DND-41 (cell line): ENCODE measurements around the gene TYSND1.

ENCODE experiments used
- ATAC-seq: fragments of 200-7000 bp; cut with Tn5 transposase; 3 replicates; pipeline ENCODE4 v1.9.1; 2021; ENCODE audit warnings: low read depth; ENCODE audit not compliant: insufficient read depth
- DNase-seq: peaks from one replicate; pipeline ENCODE4 v3.0.0-alpha.2; 2020
- H2AFZ ChIP-seq: 2 replicates; pipeline ENCODE4 v1.6.0; 2012; ENCODE audit warnings: low read depth, low read length
- H3K27ac ChIP-seq: 2 replicates; pipeline ENCODE4 v1.5.1; 2012; ENCODE audit warnings: low read length, inconsistent platforms
- H3K27me3 ChIP-seq: fragments of 200-600 bp; sonication (generic); 2 replicates; pipeline ENCODE4 v1.6.0; 2012; ENCODE audit warnings: low read length, mild to moderate bottlenecking, inconsistent platforms; ENCODE audit not compliant: insufficient read depth, poor library complexity
- H3K36me3 ChIP-seq: 2 replicates; pipeline ENCODE4 v1.5.1; 2012; ENCODE audit warnings: low read length, inconsistent platforms; ENCODE audit not compliant: insufficient read depth
- H3K4me1 ChIP-seq: 2 replicates; pipeline ENCODE4 v1.5.1; 2012; ENCODE audit warnings: mild to moderate bottlenecking, low read length; ENCODE audit not compliant: insufficient read depth
- H3K4me2 ChIP-seq: 2 replicates; pipeline ENCODE4 v1.6.0; 2012; ENCODE audit warnings: mild to moderate bottlenecking, moderate library complexity, low read length, inconsistent platforms; ENCODE audit not compliant: insufficient read depth
- H3K4me3 ChIP-seq, 2 experiments: fragments of 200-600 bp in 1 of 2; shearing (Covaris generic) in 1 of 2; 2 replicates each; pipeline ENCODE4 v1.5.1; 2012 to 2016; ENCODE audit warnings: inconsistent platforms in 2 of 2, low read length in 2 of 2, mild to moderate bottlenecking in 2 of 2, low read depth in 1 of 2, moderate library complexity in 1 of 2
- H3K79me2 ChIP-seq: 2 replicates; pipeline ENCODE4 v1.6.0; 2012; ENCODE audit warnings: low read length, inconsistent platforms; ENCODE audit not compliant: insufficient read depth
- H3K9ac ChIP-seq: 2 replicates; pipeline ENCODE4 v1.6.0; 2012; ENCODE audit warnings: low read depth, mild to moderate bottlenecking, inconsistent platforms, low read length, moderate library complexity
- H3K9me3 ChIP-seq: 2 replicates; pipeline ENCODE4 v1.5.1; 2012; ENCODE audit warnings: low read length, moderate library complexity, mild to moderate bottlenecking, inconsistent platforms; ENCODE audit not compliant: insufficient read depth, severe bottlenecking
- H4K20me1 ChIP-seq: 2 replicates; pipeline ENCODE4 v1.6.0; 2012; ENCODE audit warnings: low read length; ENCODE audit not compliant: insufficient read depth
- CTCF ChIP-seq: IDR thresholded peaks from 2 replicates; pipeline ENCODE4 v1.5.1; 2012; ENCODE audit warnings: borderline replicate concordance, low read length, moderate library complexity, mild to moderate bottlenecking; ENCODE audit not compliant: poor library complexity, severe bottlenecking; ENCODE audit errors: extremely low read depth
- EZH2 ChIP-seq: IDR thresholded peaks from 3 replicates; pipeline ENCODE4 v1.6.1; 2012; ENCODE audit warnings: borderline replicate concordance, low read depth, mild to moderate bottlenecking, moderate library complexity, low read length, inconsistent platforms; ENCODE audit not compliant: severe bottlenecking

TYSND1 gene

GRCh38 chr10:70135684-70136083 lies 10.8 kb downstream of the TYSND1 start:
- no peak overlapping the region for H3K4me2 ChIP-seq
- no peak overlapping the region for H3K27ac ChIP-seq
- no peak overlapping the region for H3K4me3 ChIP-seq
- peaks cover 12% of the 10 kb centered on the region; the same call in 1 of the 2 replicates for H3K36me3 ChIP-seq
- no peak overlapping the region for H2AFZ ChIP-seq
- H3K4me1 ChIP-seq: no peaks in the 10 kb centered on the region
- H3K9me3 ChIP-seq: no peaks in the 10 kb centered on the region
- no peaks in the 10 kb centered on the region for H3K27me3 ChIP-seq
- H3K9ac ChIP-seq: no peak overlapping the region
- TF ChIP-seq EZH2 (no peak), CTCF (no peak)
- no peak for ATAC-seq
- no peaks in the 10 kb centered on the region for H3K79me2 ChIP-seq
- DNase-seq: no peak
- 0 out of 2 replicates have a peak, but pooled peaks cover 2% of the 10 kb centered on the region for H4K20me1 ChIP-seq

- TF ChIP-seq CTCF: no peak
- no peak for TF ChIP-seq EZH2
Observed at GRCh38 chr10:70135046-70135445, 11.5 kb downstream of the TYSND1 start.

GRCh38 chr10:70132098-70133029 lies 14.1 kb downstream of the TYSND1 start, which contains the start of gene AIFM2:
Gene AIFM2, minus strand, starts transcription at chr10:70132825. Its CDS starts 8,741 bp downstream, at chr10:70124084.
- Histone ChIP-seq H3K27ac (no peak within 1 kb of the TSS), H3K9me3 (no peaks in the 10 kb centered on the region), H3K27me3 (no peaks in the 10 kb centered on the region), H3K79me2 (no peaks in the 10 kb centered on the region), H3K4me3 (no peak within 1 kb of the TSS), H4K20me1 (0 out of 2 replicates have a peak, but pooled peaks cover under 1% of the 10 kb centered on the region), H3K9ac (no peak within 1 kb of the TSS), H3K4me1 (no peaks in the 10 kb centered on the region), H3K4me2 (no peak within 1 kb of the TSS), H3K36me3 (no peaks in the 10 kb centered on the region), H2AFZ (no peak within 1 kb of the TSS)
- DNase-seq: peak; percentile 17
- ATAC-seq: no peak
- TF ChIP-seq EZH2 (no peak), CTCF (no peak)

More at GRCh38 chr10:70135046-70135445, 11.5 kb downstream of the TYSND1 start:
- ATAC-seq (no peak), DNase-seq (no peak)
- Histone ChIP-seq H3K36me3 (peaks cover 9% of the 10 kb centered on the region; the same call in 1 of the 2 replicates), H3K27ac (no peak overlapping the region), H3K27me3 (no peaks in the 10 kb centered on the region), H2AFZ (no peak overlapping the region), H3K4me3 (no peak overlapping the region), H3K79me2 (no peaks in the 10 kb centered on the region), H3K4me2 (no peak overlapping the region), H3K9ac (no peak overlapping the region), H3K9me3 (no peaks in the 10 kb centered on the region), H4K20me1 (0 out of 2 replicates have a peak, but pooled peaks cover 2% of the 10 kb centered on the region), H3K4me1 (no peaks in the 10 kb centered on the region)
